ENCODE measurements around the gene PRSS2. TPM values are rescaled to one million over a fixed set of nuclear protein-coding genes. Genes with fewer than 3 reads are reported as not detected.

Gene PRSS2
- total RNA-seq (2022; extraction: Qiagen RNA extraction; ENCODE audit: low read depth): not detected in 5 replicates

DNA sequence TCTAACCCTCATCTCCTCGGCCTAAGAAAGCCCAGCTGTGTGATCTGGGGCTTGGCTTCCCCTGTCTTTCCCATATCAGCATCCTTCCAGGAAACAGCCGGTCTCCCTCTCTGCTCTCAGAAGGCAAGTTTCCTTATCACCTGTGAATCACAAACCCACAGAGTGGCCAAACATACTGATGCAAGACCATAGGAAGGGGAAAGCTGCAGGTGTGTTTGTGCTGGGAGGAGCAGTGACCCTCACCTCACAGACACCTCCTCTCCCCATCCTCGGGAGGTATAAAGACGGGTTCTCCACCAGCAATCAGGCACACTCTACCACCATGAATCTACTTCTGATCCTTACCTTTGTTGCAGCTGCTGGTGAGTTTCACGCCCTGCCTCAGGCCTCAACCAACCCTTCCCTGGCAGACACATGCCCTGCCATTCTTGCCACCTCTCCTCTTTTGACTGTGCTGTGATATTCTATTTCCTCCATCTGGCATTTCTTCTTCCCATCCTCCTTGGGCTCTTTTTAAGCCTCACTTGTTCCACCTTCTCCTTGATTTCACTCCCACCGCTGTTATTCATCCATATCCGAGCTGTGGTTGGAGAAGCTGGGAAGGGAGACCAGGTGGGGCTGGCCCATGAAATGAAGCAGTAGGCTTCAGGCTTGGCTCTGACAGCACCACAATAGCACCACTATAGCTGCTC is at the start of gene PRSS2:
TSS of gene PRSS2 (plus strand) at position 310 of the 692 bp plus-strand sequence. CDS start at position 323, 13 bp downstream.

DNA sequence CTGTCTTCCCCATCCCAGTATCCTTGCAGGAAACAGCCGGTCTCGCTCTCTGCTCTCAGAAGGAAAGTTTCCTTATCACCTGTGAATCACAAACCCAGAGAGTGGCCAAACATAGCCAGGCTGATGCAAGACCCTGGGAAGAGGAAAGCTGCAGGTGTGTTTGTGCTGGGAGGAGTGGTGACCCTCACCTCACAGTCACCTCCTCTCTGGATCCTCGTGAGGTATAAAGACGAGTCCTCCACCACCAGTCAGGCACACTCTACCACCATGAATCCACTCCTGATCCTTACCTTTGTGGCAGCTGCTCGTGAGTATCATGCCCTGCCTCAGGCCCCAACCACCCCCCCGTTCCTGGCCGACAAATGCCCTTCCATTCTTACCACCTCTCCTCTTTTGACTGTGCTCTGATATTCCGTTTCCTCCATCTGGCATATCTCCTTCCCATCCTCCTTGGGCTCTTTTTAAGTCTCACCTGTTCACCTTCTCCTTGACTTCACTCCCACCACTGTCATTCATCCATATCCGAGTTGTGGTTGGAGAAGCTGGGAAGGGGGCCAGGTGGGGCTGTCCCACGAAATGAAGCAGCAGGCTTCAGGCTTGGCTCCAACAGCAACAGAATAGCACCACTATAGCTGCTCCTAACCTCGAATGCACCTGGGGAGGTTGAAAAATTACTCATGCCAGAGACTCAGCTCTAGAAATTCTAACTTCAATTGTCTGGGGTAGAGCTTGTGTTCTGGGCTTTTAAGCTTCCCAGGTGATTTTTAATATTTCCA is 21.4 kb upstream of the PRSS2 start, which contains the start of gene PRSS1:
TSS of gene PRSS1 (plus strand) at position 255 of the 776 bp plus-strand sequence. CDS start at position 268, 13 bp downstream.

Other genes with a start within 250 kb of the PRSS2 start
- not detected in 5 replicates for gene PRSS1, start 21.5 kb upstream of the PRSS2 start, total RNA-seq (2022; extraction: Qiagen RNA extraction; ENCODE audit: low read depth)
- 0.23 to 0.49 TPM (median 0.38 TPM) in 5 replicates for gene EPHB6, start 84.1 kb downstream of the PRSS2 start, total RNA-seq (2022; extraction: Qiagen RNA extraction; ENCODE audit: low read depth)
- not detected in 5 replicates for gene TRPV6, start 114.8 kb downstream of the PRSS2 start, total RNA-seq (2022; extraction: Qiagen RNA extraction; ENCODE audit: low read depth)
- not detected in 5 replicates for gene TRPV5, start 162.8 kb downstream of the PRSS2 start, total RNA-seq (2022; extraction: Qiagen RNA extraction; ENCODE audit: low read depth)
- gene LLCFC1, start 168.5 kb downstream of the PRSS2 start, total RNA-seq (2022; extraction: Qiagen RNA extraction; ENCODE audit: low read depth): not detected in 5 replicates
- gene KEL, start 191.4 kb downstream of the PRSS2 start, total RNA-seq (2022; extraction: Qiagen RNA extraction; ENCODE audit: low read depth): 1.1 TPM in 1 of 5 replicates, not detected in the others